ENCODE measurements around the gene AGBL1.

The AGBL1 gene

DNA sequence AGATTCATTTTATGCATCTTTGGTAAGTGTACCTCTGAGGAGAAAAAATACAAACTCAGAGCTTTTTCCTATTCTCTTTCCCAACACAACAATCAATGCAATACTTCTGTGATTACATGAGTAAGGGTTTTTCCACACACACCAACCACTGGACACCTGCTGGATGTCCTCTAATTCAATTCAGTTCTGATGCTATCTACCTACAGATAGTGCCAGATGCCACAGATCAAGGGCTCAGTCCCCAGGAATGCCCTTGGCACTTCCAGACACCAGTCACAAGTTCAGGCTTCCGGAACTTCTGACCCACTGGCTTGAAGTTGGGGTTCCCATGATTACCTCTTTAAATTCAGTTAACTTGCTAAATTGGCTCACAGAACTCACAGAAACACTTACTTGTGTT is 511.5 kb downstream of the AGBL1 start:
- DNase-seq (ENCODE audit: low spot score) = no peak

DNA sequence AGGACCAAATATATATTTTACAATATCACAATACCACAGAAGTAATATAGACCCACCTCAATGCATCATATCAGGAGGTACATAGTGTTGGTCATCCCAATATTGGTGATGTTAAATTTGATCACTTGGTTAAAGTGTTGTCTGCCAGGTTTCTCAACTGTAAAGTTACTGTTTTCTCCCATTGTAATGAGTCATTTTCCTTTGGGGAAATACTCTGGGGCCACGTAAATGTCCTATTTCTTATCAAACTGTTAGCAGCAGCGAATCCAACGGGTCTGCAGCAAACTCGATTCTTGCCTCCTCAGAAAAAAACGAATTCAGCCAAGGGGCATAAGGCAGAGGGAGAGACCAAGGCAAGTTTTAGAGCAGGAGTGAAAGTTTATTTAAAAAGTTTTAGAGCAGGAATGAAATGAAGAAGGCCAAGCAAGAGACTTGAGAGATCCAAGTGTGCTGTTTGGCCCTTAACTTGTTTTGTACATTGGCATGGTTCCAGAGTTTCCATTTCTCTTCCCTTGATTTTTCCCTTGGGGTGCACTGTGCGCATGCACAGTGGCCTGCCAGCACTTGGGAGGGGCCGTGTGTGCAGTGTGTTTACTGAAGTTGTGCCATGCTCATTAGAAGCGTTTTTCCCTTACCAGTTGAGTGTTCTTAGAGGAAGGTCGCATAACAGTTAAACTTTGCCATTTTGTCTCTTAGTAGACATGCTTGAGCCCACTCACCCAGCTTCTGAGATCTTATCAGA is 512.5 kb downstream of the AGBL1 start:
- no peak for DNase-seq (ENCODE audit: low spot score)

DNA sequence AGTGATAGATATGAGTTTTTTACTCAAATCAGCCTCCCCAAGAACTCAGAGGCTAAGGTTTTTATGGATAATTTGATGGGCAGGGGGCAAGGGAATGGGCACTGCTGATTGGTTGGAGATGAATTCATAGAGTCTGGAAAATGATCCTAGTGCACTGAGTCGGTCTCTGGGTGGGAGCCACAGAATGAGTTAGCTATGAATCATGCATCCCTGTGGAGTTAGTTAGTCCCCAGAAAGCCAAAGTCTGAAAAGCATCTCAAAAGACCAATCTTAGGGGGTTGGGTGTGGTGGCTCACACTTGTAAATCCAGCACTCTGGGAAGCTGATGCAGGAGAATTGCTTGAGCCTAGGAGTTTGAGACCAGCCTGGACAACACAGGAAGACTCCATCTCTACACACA is 516.1 kb downstream of the AGBL1 start:
- no peak for DNase-seq (ENCODE audit: low spot score)

DNA sequence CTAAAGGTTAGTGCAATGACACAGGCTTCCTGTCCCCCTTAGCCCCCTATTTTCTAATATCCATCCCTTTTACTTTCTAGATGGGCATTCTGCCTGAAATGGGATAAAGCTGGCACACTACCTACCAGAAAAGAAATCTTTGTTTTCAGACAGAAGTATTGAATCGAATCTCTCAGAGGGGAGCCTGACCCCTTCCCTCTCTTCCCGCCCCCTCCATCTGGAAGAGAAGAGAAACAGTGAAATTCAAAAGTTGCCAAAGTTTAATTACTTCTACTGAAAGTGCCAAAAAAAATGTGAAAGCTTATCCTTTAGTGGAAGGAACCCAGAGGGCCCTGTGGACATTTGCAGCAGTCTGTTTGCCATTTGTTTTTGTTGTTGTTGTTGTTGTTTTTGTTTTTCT is 523.8 kb downstream of the AGBL1 start:
- no peak for DNase-seq (ENCODE audit: low spot score)

DNA sequence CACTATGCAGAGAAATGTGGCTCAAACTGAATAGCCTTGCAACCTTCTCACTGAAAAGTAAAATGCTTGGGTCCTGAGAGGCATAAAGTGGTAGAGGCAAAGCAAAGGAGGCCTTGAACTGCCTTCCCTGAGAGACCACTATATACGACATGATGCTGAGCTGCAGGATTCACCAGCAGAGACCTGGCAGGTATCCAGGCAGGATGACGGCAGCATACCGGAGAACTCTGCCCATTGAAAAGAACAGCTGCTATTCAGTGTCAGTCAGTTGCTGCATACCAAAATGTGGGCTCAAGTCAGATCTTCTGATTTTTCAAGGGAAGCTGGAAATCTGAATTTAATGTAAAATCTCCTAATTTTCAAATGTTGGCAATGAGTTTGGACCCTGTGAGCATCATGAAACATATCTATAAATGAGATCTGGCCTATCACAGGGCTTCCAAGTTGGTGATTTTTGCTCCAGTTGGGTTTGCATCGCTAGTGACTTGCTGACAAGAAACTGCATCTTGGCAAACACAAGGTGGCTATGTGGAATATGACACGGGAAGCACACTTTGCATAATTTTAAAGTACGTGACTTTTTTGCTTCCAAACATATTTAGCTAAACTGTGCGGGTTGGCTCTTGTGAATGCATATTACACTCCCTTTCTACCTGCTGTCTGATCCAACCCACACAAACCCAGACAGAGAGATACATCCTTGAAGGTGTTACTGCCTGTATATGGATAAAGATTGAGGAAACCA is 529.0 kb downstream of the AGBL1 start:
- DNase-seq (ENCODE audit: low spot score) = no peak

DNA sequence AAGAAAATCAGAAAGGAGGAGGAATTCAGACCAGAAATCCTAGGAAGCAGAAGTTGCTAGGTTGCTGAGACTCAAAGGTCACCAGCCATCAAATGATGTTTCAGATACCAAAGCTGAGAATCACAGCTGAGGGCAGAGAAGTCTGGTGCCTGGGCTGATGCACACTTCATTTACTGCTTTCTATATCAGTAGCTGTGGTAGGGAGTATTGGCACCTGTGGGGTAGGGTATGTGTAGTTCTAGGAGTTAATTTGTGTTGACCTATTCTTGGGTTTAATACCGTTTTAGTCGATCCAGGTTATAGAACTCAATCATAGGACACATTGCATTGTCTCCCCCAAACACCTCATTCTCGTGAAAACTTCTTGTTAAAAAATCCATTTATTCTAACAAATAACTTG is 529.6 kb downstream of the AGBL1 start:
- DNase-seq (ENCODE audit: low spot score) = no peak

DNA sequence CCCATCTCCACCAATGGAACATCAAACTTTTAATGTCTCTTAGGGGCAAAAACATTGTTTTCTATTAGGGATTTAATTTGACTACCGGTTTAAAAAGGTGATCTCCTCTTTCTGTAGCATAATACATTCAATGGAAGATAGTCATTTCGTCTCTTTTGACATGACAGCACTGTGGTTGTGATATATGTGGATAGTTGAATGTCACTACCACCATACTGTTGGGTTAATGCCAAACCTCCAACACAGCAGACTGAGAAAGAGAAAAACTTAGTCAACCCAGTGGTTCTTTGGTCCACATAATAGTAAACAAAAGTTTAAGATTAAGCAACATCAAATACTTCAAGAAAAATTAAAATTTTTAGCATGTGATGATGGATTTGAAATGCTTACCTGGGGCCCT is 530.4 kb downstream of the AGBL1 start:
- no peak for DNase-seq (ENCODE audit: low spot score)

DNA sequence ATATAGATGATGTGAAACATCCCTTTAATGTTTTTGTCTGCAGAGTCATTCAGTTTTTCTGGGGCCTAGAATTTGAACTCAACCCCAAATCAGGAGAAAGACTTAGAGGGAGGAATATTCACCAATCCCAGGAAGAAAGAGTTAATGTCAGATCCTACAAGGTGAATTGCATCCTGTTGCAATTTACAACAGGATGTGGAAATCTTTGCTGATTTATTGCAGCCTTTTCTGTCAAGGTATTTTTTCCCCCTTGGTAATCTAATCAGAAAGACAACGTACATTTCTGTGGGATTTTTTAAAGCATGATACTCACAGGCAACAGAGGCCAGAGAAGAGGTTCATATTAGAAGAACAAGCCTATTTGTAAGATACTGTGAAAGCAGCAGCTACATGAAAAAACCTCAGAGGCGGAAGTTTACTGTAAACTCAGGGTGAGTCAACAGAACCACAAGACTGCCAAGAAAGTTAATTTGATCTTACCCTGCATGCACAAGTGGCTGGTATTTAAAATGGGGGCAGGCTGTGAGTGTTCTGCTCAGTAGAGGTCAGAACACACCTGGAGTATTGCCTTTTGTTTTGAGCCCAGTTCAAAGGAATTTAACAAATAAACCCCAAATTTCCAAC is 531.9 kb downstream of the AGBL1 start:
- no peak for DNase-seq (ENCODE audit: low spot score)

DNA sequence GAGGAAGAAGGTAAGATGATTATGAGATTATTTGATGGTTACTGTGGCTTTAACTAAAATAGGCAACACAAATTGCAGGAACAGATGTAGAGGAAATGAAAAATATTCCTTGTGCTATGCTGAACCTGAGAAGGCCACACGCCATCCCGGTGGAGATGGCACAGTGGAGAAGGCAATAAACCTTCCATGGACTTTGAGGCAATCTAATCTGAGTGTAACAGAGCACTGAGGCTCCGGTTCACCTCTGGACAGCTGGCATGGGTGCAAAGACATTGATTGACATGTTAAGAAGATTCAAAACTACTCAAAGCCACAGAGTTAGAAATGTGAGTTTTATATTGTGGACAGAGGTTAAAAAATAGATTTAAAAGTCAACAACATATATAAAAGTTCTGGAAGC is 535.7 kb downstream of the AGBL1 start:
- no peak for DNase-seq (ENCODE audit: low spot score)

DNA sequence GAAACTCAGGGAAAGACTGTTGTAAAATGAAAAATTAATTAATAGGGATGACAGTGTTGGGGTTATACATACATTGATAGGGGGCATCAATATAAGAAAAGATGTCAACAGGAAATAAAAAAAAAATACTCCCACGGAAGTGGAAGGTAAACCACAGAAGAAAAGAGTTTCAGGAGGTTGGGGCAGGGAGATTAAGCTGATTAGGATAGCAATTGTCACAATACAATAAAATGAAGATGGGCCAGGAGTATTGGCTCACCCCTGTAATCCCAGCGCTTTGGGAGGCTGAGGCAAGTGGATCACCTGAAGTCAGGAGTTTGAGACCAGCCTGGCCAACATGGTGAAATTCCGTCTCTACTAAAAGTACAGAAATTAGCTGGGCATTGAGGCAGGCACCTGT is 536.1 kb downstream of the AGBL1 start:
- DNase-seq (ENCODE audit: low spot score) = no peak

DNA sequence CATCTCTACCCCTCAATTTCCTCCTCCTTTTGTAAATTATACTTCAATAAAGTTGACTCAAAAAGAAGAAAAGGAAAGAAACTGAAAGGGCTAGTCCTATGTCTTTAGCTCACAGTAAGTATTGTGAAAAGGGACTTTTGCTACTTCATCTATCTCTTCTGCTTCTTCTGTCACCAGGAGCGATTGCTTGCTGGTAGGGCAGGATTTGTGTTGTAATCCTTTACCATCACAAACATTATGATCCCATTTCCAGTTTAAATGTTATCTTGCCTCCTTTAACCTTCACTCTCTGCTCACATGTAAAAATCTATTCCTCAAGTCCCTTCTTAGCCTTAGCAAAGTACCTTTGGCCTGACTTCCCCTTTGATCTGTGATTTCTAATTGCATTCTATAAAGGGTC is 537.1 kb downstream of the AGBL1 start:
- no peak for DNase-seq (ENCODE audit: low spot score)

DNA sequence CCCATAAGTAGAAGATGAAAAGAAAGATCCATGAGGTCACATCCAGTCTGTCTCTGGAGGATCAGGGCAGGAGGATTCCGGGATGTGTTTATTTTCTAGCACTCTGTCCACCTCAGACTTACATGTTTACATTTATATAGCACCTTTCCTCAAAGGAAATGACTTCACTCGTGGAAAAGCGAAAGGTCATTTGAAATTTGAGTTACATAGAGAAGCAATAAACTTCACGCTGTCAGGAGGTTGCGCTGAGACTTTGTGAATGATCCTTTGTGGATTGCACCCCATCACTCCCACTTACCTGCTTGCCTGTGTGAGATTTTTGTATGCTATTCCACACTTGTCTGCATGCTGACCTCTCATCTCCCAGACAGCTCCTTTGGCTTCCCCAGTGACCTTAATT is 540.5 kb downstream of the AGBL1 start:
- DNase-seq (ENCODE audit: low spot score) = no peak

DNA sequence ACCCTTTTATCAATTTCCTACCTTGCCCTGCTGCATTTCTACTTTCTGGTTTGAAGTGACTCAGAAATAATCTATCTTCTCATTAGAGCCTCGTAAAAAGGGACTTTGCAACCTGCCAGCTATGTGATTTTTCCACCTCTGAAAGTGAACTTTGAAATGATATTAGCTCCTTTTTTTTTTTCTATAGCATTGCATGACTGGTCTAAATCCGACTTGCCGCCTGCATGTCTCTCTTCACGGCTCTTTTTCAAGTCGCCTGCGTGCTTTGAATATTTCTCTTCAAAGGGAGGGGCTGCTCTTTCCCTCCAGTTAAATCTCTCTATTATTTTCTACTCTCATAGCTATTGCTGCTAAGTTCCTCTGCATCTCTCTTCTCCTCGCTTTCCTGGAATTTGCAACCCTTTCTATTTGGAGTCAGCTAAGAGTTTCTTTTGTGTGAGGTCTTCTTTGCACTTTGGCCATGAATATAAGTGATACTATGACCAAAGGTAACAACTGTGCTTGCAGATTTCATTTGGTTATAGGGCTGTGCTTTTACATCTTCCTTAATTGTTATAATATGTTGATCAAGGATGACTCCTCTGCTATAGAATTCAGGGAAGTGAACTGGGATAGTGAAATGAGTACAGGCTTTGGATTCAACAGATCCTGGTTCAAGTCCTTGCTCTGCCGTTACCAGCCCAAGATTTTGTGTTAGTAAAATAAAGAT is 541.1 kb downstream of the AGBL1 start:
- DNase-seq (ENCODE audit: low spot score) = no peak

DNA sequence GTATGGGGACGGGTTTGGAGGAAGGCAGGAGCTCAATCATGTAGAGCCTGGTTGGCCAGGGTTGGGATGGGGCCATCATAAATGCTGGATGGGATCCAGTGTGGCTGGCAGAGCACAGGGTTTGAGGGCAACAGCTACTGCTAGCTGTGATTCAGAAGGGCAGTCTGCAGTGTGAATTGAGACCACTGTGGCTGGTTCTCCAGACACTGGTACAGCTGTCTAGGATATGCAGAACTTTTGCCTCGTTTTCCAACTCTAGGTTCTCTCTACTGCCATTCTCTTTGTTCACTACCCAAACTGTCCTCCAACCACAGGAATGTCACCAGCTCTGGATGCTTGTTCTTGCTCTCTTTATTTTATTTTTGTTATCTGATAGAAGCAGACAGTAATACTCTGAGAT is 543.6 kb downstream of the AGBL1 start:
- no peak for DNase-seq (ENCODE audit: low spot score)

DNA sequence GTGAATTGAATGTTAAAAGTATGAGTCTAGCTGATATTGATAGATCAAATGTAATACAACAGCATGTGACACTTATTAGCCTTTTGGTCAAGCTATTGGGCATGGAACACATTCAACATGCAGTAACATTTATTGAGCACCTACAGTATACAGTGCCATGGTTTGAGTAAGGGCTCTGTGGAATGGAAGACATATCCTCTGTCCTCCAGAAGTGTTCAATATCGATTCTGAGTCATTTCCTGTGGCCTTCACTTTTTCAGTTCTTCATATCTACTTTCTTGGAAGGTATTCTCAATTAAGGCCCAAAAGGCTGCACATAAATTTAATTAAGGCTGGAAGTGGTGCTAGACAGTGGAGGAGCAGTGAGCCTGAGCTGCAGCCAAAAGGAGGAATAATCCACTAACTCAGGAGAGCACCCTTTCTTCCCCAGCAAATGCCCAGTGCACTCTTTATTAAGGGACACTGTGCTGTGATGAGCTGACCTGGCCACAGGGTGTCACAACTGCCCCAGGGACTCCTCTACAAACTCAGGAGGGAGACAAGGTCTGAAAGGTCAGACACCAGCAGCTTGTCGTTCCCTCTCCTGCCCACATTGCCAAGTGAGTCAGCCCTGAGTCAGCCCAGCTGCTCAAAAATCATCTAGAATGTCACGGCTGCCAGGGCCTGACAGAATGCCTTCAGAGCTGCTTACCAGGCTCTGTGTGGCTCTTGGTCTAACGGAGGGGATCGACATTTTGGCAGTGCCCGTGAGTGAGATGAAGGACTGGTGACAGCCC is 544.8 kb downstream of the AGBL1 start:
- peak; percentile 75 for DNase-seq (ENCODE audit: low spot score)

DNA sequence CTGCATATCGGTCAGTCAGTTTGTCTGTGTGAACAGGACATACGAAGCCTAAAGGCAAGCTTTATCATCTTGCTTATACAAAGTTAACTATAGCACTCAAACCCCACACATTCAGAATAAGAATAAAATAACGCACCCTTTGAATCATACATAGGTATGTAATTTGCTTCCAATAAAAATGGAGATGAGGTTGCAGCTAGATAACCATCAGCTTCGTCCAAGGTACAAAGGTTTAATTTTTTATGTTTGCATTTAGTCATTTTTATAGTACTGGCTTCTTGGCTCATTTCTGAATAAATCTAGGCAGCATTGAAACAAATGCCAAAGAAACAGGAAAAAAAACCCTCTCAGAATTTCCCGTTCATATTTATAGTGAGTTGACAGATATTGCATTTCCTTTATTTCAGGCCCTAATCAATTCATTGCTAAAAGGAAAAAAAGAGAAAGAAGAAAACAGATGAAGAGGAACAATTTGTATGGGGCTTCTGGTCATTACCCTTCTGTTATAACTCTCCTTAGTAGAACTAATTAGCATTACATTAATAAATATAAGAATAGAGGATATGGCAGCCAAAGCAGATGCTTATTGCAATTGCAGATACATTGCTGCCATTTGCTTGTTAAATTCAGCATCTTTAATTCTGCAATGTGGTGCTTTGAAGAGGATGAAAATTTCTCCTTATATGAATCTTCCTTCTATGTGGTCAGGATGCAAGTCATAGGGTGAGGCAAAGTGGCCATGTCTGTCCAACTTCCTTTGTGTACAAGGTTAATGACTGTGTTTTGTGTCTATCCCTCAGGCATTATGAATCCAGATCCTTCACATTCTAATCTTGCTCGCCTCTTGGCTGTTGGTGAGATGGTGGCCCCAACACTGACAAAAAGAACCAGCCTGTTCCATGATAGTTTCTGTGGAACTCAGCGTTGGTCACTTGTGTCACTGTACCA is 550.0 kb downstream of the AGBL1 start:
- no peak for DNase-seq (ENCODE audit: low spot score)

DNA sequence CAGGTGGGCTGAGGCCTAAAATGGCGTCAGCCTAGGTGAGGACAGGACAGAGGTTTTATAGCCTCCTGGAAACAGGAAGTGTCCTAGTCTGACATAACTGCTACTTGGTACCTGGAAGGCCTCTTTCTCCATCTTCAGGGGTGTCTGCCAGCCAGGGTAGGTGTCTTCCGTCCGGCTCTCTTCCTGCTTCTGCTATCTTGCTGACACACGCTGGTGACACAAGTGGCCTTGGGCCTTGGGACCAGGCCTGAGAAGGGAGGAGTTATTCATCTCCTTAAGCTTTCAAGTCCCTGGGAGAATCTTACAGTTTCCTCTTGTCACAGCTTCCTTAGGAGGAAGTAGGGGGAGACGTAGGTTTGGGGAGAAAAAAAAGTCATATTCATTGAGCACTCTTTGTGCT is 551.3 kb downstream of the AGBL1 start:
- no peak for DNase-seq (ENCODE audit: low spot score)

DNA sequence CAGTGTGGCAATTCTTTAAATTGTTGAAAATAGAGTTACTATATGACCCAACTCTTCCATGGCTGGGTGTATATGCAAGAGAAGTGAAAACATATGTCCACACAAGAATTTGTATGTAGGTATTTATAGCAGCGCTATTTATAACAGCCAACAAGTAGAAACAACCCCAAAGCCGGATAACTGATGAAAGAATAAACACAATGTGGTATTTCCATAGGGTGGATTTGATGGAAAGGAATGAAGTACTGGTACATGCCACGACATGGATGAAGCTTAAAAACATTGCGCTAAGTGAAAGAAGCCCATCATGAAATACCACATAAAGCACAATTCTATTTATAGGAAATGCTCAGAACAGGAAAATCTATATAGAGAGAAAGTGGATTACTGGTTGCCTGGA is 554.5 kb downstream of the AGBL1 start:
- DNase-seq (ENCODE audit: low spot score) = no peak

DNA sequence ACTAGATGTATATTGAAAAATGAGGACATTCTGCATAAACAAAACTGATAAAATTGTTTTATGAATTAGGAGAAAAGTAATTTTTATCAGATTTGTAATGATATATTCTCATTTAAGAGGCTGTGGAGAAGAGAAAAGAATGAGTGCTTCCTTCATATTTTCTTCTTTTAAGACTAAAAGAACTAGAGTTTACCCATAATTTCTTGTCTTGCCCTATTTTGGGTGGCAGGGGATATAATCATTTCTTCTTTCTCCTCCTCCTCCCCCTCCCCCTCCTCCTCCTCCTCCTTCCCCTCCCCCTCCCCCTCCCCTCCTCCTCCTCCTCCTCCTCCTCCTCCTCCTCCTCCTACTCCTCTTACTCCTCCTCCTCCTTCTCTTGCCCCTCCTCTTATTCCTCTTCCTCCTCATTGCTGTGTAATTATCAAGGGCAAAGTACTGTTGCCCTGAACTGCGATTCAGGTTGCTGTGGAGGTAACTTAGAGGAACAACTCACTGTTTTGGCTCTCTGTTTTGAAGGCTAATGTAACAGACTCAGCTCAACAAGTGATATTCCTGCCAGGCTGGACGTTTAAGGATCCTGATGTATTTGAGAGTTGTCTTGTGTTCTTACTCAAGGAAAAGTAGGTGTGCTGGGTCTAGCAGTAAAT is 555.4 kb downstream of the AGBL1 start:
- no peak for DNase-seq (ENCODE audit: low spot score)

DNA sequence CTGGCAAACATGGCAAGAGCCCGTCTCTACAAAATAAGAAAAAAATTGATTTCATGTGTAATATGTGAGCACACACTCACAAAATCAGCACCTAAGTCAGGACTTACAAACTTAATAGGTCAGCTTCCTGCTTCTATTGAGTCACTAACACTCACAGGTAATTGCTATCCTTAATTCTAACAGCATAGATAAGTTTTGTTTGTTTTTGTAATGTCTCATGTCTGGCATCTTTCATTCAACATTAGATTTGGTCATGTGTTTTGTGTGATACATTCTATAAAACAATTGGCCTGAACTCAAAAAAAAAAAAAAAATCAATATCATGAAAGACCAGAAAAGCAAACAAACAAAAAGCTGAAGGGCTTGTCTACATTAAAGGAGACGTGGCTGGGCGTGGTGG is 564.7 kb downstream of the AGBL1 start:
- no peak for DNase-seq (ENCODE audit: low spot score)
